Measurements from ENCODE around the gene ST3GAL2. TPM values are rescaled to one million over a fixed set of nuclear protein-coding genes. Genes with fewer than 3 reads are reported as not detected.

ST3GAL2 gene, protein sequence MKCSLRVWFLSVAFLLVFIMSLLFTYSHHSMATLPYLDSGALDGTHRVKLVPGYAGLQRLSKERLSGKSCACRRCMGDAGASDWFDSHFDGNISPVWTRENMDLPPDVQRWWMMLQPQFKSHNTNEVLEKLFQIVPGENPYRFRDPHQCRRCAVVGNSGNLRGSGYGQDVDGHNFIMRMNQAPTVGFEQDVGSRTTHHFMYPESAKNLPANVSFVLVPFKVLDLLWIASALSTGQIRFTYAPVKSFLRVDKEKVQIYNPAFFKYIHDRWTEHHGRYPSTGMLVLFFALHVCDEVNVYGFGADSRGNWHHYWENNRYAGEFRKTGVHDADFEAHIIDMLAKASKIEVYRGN
- 34.7 and 41.5 TPM in 2 replicates for total RNA-seq

DNA sequence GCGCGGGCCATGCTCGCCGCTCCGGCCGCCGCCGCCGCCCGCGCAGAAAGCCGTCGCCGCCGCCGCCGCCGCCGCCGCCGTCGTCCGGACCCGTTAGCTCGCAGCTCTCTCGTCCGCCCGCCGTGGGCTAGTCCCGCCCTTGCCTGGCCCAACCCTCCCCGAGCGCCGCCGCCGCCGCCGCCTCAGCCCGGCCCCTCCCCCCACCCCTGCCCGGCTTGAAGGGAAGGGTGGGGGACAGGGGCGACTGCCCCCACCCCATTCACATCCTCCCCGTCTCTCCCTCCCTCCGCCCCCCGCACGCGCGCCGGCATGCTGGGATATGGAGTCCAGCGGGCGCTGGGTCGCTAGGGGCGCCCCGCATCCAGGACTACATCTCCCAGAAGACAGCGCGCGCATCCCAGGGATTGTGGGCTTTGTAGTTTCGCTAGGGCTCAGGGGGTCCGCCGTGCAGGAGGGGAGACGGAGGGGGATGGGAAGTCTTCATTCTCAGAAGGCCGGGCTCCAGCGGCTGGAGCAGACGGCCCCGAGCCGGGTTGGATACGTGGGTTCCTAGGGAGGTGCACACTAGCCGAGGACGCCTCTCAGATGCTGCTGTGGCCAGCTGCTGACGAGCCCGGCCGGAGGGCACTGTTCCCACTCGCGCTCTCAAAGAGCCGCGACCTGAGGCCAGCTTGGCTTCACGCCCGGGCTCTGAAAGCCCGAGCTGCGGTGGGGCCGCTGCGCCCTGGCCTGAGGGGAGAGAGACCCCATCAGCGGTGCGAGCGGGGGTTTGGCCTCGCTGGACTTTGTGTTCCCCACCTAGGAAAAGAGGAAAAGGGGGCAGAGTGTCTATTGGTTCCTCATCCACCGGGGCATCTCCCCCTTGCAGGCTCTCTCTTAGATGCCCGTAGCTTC, at the start of gene ST3GAL2:
Gene ST3GAL2, minus strand, starts transcription at position 132 of the 894 bp plus-strand sequence. CDS start 40,570 bp downstream, outside the sequence.

DNA sequence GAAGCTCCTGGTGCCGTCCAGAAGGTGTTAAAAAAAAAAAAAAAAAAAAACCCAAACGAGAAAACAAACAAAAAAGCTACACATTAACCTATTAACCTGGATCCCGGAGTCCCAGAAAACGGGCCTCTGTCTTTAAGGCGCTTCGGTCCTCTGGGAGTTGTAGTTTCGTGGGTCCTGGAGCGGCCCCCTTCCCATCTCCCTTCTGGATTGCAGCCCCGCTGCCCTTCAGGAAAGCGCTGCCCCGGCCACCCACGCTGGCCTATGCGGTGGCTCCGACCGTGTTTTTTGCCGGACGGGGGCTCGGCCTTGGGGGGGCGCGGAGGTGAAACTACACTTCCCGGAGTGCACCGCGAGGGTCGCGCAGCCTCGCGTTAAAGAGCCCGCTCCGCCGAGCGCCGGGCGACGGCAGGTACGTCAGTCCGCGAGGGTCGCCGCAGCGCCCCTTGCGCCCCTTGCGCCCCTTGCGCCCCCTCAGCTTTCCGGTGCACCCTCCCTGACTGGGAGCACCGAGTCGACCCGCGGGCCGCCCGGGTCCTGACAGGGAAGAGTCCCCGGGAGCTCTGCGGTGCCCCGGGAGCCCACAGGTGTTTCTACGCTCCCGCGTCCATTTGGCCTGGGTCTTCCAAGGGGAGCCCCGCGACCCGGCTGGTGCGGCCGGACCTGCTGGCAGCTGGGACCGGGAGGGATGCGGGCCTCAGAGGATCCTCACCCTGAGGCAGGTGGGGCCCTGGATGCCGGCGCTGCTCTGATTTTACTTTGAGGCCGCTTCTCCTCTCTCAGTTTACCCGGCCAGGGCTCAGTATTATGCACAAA, 15.5 kb upstream of the ST3GAL2 start, which contains the start of gene FCSK:
Gene FCSK, plus strand, starts transcription at position 374 of the 813 bp plus-strand sequence. CDS start 8,596 bp downstream, outside the sequence.

Small RNAs within 50 kb of the gene (small RNA-seq; reads per million reads assigned to genes)
- gene RNU6-23P (not detected), gene RPS27P26 (not detected)

Other genes with a start within 250 kb of the ST3GAL2 start
- 34.4 and 36.3 TPM in 2 replicates for gene EXOSC6, start 187.2 kb downstream of the ST3GAL2 start, total RNA-seq
- 75.0 and 83.7 TPM in 2 replicates for gene AARS1, start 149.6 kb downstream of the ST3GAL2 start, total RNA-seq
- 35.1 and 36.8 TPM in 2 replicates for gene DDX19B, start 139.9 kb downstream of the ST3GAL2 start, total RNA-seq
- 43.0 and 43.4 TPM in 2 replicates for gene DDX19A, start 92.2 kb downstream of the ST3GAL2 start, total RNA-seq
- gene FCSK, start 15.5 kb upstream of the ST3GAL2 start, total RNA-seq: 7.6 and 9.0 TPM in 2 replicates
- 55.5 and 56.8 TPM in 2 replicates for gene COG4, start 84.5 kb upstream of the ST3GAL2 start, total RNA-seq
- 190 and 239 TPM in 2 replicates for gene SF3B3, start 84.7 kb upstream of the ST3GAL2 start, total RNA-seq
- 0.14 and 0.27 TPM in 2 replicates for gene IL34, start 207.5 kb upstream of the ST3GAL2 start, total RNA-seq
- 19.2 and 26.3 TPM in 2 replicates for gene MTSS2, start 247.0 kb upstream of the ST3GAL2 start, total RNA-seq

Data from thoracic aorta endothelial cell (primary cell).